GM21529 (cell line): ENCODE data around the gene CSTF3.
A peak's percentile ranks its signal among the peaks of the same experiment; 100 is the strongest.
"Not testable (repeated sequence)": the region's sequence is repeated elsewhere in the genome, so short reads cannot be mapped to it uniquely, and the experiment has no call there.

Experiments used
- ATAC-seq: cut with Tn5 transposase; IDR thresholded peaks from one replicate; pipeline ENCODE4 v1.9.1; 2021; ENCODE audit not compliant: unreplicated experiment

The CSTF3 gene

DNA sequence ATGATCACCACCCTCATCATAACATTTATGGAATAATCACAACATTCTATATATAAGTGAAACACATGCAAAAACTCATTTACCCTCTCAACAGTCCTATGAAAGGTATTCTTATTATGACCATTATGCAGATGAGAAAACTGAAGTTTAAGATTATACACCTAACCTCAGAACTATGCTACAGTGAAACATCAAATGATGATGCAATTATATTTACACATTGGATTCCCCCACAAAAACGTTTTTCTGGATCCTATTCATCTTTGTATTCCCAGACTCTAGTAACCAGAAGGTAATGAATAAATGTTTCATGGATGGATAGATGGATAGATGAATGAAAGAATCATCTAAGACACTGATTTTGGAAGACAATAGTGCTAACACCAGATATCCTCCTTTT lies 67.1 kb downstream of the CSTF3 start:
- no peak for ATAC-seq

DNA sequence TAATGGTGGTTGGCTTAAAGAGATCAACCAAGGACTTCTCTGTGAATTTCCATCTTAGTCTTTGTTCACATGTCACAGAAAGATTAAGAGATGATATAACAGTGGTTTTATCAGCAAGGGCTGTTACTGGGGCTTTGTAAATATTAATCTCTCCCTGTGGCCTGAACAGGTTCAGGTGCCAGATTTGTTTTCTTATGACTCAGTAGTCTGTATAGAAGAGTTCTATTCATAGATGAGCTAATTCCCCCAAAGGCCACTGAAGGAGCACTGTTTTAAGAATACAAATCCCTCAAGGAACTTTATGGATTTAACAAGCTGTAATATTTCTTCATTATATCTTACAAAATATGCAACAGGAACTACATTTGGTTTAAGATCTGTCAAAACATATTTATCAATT lies 71.5 kb downstream of the CSTF3 start:
- ATAC-seq, result no peak

DNA sequence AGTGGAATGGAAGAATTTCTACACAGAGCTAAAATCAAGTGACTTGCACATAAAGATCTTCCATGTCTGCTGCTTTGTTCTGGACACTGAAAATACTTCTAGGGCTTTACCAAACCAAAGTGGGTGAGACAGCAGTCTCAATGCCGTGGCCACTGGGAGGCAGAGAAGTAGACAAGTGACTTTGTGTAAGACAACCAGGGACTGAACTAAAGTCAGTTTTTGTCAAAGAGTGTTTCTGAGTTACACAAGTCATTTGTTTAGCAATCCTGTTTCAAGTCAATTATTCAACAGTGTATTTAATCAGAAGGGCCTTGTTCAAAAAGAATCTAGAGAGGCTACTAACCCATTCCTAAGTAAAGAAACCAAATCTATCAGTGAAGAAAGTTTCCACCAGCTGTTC lies 75.3 kb downstream of the CSTF3 start:
- no peak for ATAC-seq

DNA sequence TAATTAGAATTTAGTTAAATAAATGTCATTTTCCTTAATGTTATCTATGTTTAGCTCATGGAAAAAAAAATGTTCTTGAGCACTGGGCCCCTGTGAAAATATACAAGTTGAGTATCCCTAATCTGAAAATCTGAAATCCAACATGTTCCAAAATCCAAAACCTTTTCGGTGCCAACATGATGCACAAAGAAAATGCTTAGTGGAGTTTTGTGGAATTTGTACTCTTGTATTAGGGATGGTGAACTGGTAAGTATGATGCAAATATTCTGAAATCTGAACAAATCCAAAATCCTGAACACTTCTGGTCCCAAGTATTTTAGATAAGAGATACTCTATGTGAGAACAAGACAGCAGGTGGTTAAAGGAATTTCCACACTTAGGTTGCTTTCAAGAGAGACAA lies 77.4 kb downstream of the CSTF3 start:
- no peak for ATAC-seq

DNA sequence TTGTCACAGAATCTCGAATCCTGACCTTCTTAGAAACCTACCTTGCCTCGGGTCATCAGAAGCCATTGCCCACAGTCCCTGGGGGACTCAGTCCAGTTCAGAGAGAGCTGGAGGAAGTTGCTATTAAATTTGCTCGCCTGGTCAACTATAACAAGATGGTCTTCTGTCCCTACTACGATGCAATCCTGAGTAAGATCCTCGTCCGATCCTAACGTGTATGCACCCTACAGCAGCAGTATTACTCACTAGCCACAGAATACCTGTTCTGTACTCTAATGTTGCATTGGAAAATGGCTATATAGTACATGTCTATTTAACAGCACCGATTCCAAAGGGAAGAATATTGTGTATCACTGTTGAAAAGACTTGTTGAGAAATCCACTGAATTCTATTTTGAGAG lies 88.8 kb downstream of the CSTF3 start:
- no peak for ATAC-seq

DNA sequence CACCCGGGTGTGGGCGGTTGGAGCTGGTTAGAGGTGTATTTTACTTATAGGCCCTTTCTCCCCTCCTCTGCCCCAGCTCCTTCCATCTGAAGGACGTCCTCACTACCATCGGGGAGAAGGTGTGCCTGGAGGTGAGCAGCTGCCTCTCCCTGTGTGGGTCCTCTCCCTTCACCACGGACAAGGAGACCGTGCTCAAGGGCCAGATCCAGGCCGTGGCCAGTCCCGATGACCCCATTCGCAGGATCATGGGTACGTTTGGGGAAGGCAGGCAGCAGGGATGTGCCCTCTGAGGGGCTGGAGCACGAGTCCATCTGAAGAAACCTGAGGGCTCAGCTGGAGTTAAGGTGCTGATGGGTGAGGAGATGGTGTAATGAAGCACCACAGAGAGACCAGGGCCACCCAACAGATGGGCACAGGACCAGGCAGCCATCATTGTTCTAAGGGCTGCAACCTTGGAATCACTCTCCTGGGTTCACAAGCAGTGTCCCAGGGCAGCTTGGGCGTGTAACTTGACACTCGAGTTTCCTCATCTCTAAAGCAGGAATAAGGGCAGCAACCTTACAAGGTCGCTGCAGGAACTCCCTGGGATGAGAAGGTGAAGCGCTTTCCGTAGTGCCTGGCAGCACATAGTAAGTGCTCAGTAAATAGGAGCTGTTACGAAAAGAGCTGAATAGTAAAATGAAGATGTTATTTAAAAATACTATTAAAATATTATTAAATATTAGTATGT lies 92.5 kb downstream of the CSTF3 start:
- ATAC-seq, result no peak

DNA sequence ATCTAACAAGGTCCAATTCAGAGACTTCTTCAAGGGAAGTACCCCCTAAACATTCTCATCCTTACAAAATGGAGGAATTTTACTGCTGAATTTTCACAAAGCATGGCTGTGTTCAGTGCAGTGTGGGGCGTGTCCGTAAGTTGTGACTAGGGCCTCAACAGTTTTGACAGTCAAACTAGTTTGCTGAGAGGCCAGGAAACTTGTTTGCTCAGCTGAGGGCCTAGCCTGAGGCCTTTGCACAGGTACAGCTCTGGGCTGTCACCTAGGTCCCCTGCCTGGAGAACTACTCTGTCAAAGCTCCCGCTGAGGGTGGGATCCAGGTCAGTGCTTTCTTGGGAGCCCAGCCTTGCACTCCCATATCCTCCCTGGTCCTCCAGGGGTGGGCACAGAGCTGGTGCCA lies 94.0 kb downstream of the CSTF3 start:
- ATAC-seq, result no peak

DNA sequence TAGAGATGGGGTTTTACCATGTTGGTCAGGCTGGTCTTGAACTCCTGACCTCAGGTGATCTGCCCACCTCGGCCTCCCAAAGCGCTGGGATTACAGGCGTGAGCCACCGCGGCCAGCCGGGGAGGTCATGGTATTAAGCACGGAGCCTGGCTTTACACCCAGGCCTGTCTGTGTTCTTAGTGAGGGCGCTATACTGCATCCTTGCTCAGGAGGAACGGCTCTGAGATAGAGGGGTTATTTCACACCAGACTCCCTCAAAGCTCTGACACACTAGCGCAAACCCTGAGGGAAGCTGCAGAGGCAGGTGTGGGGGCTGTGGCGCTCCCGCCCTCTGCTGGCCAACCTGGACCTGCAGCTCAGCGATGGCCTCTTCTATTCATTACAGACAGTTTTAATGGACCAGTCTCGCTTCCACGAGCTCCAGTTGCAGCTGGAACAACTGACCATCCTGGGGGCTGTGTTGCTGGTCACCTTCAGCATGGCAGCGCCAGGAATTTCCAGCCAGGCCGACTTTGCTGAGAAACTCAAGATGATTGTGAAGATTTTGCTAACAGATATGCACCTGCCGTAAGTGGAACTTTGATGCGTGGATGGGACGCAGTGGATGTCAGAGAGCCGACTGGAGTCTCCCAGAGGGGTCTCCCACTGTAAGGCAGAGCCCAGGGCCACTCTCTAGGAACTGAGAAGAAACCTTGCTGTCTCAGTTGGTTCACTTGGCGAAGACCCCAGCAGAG lies 95.7 kb downstream of the CSTF3 start:
- ATAC-seq, result peak; percentile 49

DNA sequence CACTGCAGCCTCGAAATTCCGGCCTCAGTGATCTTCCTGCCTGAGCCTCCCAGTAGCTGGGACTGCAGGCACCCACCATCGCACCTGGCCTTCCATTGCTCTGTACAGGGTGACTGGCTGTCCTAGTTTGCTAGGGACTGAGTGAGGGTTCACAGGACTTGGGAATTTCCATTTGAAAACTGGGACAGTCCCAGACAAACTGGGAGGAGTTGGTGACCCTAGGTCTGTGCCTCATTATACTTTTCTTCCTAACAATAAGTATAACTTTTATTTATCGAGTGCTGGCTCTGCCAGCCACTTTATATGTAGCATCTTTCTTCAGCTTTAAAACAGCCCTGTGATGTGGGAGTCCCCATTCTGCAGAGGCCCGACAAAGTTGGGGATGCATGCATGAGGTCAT lies 96.4 kb downstream of the CSTF3 start:
- ATAC-seq, result no peak

DNA sequence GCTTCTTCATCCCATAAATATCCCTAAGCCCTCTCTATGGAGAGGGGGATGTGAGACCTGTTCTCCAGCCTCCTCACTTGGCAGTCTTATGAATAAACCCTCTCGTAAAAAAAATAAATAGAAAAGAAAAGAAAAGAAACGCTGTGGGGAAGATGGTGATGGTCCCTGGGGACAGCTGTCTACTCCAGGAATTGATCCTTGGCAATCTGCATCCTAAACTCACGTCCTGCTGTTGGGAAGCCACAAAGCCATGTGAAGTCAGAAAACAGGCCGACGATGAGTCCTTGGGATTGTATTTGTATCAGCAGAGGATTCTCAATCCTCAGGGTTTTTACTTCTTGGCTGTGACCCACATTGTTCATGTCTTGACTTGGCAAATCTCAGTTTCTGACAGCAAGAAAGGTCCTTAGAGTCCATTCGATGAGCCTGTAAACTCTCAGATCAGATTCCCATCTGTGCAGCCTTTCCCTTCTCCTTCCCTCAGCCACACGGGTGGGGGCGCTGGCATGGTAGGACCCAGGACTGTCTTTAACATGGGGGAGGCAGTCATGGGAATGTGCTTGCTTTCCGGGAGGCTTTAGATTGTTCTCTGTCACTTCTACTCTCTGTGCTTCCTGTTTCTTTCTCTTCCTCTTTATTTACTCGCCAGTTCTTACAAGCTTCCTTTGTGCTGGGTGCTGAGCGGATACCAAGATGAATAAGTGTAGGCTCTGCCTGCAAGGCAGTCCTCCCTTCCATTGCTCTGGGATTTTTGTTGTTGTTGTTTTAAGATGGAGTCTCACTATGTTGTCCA lies 97.1 kb downstream of the CSTF3 start:
- no peak for ATAC-seq

DNA sequence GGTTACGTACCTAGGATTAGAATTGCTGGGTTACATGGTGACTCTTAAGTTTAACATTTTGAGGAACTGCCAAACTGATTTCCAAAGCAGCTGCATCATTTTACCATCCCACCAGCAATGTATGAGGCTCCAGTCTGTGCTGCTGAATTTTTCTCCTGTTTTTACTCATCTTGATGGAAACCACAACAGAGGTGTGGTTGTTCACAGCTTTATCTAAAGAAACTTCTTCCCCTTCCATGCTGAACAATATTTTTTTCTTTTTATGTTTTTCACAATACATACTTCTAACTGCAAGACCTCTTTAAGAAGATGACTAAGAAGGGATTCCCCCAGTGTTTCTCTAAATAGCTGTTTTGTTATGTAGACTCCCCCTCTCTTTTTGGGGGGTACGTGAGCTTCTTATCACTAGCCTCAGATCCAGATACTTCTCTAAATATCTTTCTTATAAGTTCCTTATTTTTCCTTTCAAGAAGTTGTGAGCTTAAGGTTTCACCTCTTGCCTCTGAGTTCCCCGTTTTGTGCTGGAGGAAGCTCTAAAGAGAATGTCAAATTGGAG lies 97.9 kb downstream of the CSTF3 start:
- peak; percentile 58 for ATAC-seq

DNA sequence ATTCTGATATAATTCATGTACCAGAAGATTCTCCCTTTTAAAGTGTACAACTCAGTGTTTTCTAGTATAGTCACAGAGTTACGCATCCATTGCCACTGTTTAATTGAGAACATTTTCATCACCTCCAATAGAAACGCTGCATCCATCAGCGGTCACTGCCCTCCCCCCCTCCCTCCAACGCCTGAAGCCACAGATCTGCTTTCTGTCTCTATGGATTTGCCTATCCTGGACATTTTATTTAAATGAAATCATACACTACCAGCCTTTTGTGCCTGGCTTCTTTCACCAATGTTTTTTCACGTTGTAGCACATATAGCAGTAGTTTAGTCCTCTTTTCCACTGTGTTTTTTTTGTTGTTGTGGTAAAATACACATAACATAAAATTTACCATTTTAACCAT lies 99.1 kb downstream of the CSTF3 start:
- ATAC-seq, result no peak

DNA sequence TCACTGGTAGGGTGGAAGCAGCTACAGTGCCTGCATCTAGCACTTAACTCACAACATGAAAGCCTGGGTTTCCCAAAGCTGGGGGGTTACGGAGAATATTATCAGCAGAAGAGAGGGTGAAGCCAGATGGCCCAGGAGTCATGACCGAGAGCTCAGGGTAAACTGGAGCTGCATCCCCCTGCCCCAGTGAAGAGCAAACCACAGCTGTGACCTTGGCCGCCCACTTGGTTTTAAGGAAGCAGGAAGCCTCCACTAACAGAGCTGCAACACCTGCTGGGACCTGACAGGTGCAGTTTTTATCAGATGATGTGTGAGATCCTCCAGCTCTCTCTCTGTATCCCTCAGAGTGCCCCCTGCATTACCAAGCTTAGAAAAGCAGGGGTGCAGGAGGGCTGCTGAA lies 101.0 kb downstream of the CSTF3 start:
- ATAC-seq, result no peak

DNA sequence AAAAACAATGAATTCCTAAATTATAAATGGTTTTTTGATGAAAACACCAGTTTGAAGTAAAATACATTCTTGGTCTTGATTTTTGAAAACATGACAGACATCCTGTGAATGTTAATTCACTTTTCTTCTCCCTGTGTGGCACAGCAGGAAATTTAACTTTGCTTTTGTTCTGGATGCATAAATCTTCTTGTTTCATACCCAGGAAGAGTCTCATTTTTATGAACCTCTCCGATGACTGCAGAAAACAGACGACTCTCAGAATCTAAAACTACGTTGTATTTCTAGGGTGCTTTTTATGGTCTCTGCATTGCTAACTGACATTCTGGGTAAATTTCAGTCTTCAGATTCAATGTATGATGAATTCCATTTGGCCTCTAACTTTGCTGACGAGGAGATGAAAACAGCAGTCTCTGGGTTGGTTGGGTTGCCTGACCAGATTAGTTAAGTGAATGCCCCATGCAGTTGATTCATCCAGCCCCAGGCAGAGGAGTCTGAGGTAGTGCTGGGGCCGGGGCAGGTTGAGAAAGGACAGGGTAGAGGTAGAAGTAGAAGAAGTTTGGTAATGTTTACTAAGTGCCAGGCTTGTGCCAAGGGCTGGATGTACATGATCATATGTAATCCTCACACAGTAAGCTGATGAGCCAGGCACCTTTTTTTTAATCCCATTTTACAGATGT lies 101.8 kb downstream of the CSTF3 start:
- no peak for ATAC-seq

DNA sequence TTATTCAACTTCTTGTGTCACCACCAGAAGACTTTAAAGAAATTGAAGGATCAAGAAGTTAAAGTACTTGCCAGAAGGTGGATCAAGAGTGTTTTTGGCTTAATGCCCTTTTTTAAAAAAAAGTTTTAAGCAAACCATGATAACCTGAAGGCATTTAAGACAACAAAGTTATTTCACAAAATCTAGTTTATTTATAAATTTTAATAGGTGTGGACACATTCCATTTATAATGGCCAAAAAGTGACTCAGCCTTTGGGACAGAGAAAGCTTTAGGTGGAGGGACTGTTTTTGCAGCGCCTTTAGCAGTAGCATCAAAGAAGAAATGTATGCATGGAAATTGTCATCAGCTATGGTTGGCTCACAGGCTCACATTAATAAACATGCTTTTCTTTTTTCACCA lies 104.0 kb downstream of the CSTF3 start:
- ATAC-seq, result no peak

DNA sequence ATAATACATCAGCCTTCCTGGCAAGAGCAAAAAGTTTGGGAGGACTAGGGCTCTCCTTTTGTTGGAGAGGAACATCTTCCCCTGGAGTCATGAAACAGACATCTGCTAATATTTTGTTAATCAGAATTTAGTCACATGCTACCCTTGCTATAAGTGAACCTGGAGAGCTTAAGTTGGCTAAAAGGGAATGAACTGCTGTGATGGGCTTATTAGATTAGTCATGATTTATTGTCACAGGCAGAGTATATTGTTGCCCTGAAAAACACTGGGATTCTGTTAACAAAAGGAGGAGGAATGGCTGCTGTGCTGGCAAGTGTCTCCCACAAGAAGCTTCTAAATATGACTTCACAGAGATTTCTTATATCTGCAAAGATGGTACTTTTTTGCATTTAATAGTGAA lies 105.9 kb downstream of the CSTF3 start:
- no peak for ATAC-seq

DNA sequence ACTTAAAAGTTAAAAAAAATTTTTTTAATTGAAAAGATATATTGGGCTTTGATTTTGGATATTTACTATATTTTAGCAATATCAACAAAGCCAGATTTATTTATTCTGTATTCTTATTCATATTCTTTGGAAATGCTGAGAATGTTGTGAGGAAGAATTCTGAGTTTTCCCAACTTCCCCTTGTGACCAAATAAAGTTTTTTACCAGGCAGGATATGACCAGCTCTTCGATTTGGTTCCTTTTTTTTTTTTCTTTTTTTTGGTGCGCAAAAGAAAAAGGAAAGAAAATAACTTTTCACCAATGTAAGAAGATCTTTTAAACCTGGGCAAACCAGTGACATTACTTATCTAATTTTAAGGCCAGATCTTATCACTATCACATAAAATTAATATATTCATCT lies 109.0 kb downstream of the CSTF3 start:
- ATAC-seq, result no peak

DNA sequence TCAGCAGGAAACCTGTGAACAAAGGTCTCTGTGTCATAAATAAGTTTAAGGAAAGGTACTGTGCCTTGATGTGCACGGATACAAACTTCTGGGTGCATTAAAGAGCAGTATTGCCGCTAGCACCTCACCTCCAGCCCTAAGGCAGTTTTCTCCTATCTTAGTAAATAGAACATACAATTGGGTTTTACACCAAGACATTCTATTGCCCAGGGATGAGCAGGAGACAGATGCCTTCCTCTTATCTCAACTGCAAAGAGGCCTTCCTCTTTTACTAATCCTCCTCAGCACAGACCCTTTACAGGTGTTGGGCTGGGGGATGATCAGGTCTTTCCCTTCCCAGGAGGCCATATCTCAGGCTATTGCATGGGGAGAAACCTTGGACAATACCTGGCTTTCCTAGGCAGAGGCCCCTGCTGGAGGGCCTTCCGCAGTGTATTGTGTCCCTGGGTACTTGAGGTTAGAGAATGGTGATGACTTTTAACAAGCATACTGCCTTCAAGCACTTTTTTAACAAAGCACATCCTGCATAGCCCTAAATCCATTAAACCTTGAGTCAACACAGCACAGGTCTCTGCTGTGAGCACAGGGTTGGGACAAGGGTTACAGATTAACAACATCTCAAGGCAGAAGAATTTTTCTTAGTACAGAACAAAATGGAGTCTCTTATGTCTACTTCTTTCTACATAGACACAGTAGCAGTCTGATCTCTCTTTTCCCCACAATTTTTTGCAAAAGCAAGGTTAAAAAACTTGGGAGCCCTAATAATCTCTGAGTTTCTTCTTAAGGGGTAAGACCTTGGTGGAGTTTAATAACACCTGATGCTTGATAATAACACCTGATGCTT lies 111.5 kb downstream of the CSTF3 start:
- ATAC-seq, result not testable (repeated sequence)

DNA sequence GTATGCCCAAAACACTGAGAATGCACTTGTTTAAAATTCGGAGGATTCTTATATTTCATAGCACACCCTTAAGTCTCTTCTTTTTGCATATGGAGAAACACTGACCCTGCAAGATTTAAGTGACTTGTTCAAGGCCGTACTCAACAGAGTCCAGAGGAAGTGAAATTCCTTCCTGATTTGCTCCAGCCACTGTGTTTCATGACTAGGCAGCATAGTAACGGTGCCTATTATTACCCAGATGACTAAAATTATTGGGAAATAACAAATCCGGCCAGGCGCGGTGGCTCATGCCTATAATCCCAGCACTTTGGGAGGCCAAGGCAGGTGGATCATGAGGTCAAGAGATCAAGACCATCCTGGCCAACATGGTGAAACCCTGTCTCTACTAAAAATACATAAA lies 112.6 kb downstream of the CSTF3 start:
- not testable (repeated sequence) for ATAC-seq

DNA sequence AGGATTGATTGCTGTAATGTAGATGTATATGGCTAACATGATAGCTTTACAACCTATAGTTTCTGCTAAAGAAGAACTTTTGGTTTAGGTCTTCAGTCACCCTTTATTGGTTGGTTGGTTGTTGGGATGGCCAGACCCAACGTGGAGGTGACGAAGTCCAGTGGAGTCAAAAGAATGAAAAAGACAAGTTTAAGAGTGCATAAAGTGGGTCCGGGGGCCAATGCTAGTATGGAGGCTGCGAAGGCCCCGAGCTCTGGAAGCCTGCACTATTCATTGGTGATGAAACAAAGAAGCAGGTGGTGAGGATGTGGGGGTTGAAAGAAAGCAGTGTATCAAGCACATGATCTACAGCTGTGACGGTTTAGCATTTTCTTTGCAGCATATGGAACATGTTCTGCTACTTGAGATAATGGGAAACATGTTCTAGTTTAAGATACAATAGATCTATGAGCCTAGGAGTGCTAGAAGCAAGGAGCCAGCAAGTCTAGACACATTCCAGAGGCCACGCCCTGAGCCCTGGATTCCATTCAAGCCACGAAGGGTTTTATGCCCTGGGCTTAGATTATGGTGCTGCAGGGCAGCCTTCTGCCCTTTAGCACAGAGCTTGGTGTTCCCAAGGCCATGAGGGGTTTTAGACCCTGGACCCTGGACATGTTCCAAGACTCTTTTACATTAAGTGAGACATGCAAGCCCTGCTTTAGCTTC lies 115.6 kb downstream of the CSTF3 start:
- no peak for ATAC-seq
